Cardiac fibroblast (primary cell): ENCODE measurements around the gene TMEM150C.

Experiments used
- DNase-seq, 2 donors: peaks; one replicate each; pipeline versions ENCODE4 v3.0.0 to v3.0.0-alpha.2; 2010; ENCODE audit warnings: low read depth in 2 of 2
- H3K4me3 ChIP-seq, 2 donors: replicated peaks in 1 of 2; 1 replicate in 1 of 2; 2 replicates in 1 of 2; pipeline ENCODE4 v1.5.1; 2011; ENCODE audit warnings: low read depth in 2 of 2, low read length in 2 of 2, mild to moderate bottlenecking in 2 of 2, moderate library complexity in 1 of 2
- CTCF ChIP-seq: IDR thresholded peaks from one replicate; pipeline ENCODE4 v1.5.1; 2011; ENCODE audit warnings: low read depth, mild to moderate bottlenecking, low read length, inconsistent platforms

Gene TMEM150C

GRCh38 chr4:82521283-82521682 is 40.5 kb downstream of the TMEM150C start:
- DNase-seq: no peak
- H3K4me3 ChIP-seq: no peak overlapping the region
- TF ChIP-seq CTCF: no peak

- DNase-seq: peak; percentile 34 to 51
- no peak for TF ChIP-seq CTCF
- no peak overlapping the region for H3K4me3 ChIP-seq
Measured at GRCh38 chr4:82519776-82520175, 42.0 kb downstream of the TMEM150C start.

- no peak overlapping the region for H3K4me3 ChIP-seq
- no peak for TF ChIP-seq CTCF
- DNase-seq: peak; percentile 22 to 24
Measured at GRCh38 chr4:82519072-82519471, 42.7 kb downstream of the TMEM150C start.

- peak; percentile 35 to 41 for DNase-seq
Measured at GRCh38 chr4:82517043-82517442, 44.7 kb downstream of the TMEM150C start.

GRCh38 chr4:82515705-82516104 is 46.1 kb downstream of the TMEM150C start:
- TF ChIP-seq CTCF: no peak
- DNase-seq: peak; percentile 83 to 95
- no peak overlapping the region for H3K4me3 ChIP-seq

More at GRCh38 chr4:82517043-82517442, 44.7 kb downstream of the TMEM150C start:
- H3K4me3 ChIP-seq: no peak overlapping the region
- TF ChIP-seq CTCF: no peak

- no peak overlapping the region for H3K4me3 ChIP-seq
- no peak for DNase-seq
- no peak for TF ChIP-seq CTCF
Measured at GRCh38 chr4:82513382-82513781, 48.4 kb downstream of the TMEM150C start.

GRCh38 chr4:82510216-82510615 is 51.6 kb downstream of the TMEM150C start:
- no peak for DNase-seq
- no peak overlapping the region for H3K4me3 ChIP-seq
- TF ChIP-seq CTCF: no peak
